BJ (cell line): Measurements from ENCODE around the gene ENC1. TPM values are rescaled to one million over a fixed set of nuclear protein-coding genes. Genes with fewer than 3 reads are reported as not detected.

Experiments
- CTCF ChIA-PET: fragments of 350-600 bp; formaldehyde crosslinking; extraction: SDS; loops from one replicate; lab custom pipeline; 2021; ENCODE audit warnings: antibody characterized with exemption, inconsistent platforms; lab: Yijun Ruan, JAX
- POLR2A ChIA-PET: fragments of 300-600 bp; sonication (Branson Sonifier 250); formaldehyde crosslinking; extraction: SDS; loops from one replicate; lab custom pipeline; 2021; ENCODE audit warnings: antibody characterized with exemption; lab: Charles Lee
- DNase-seq: peaks from one replicate; pipeline ENCODE4 v3.0.0-alpha.2; 2011; ENCODE audit warnings: low read depth
- H3K27me3 ChIP-seq: 2 replicates; pipeline ENCODE4 v1.6.0; 2011; ENCODE audit warnings: low read length; ENCODE audit not compliant: control insufficient read depth, insufficient read depth
- H3K36me3 ChIP-seq: 2 replicates; pipeline ENCODE4 v1.5.1; 2011; ENCODE audit warnings: low read length; ENCODE audit not compliant: control insufficient read depth, insufficient read depth
- H3K4me3 ChIP-seq: 2 replicates; pipeline ENCODE4 v1.5.1; 2011; ENCODE audit warnings: low read depth, mild to moderate bottlenecking, control low read depth, low read length
- polyA plus RNA-seq: library from polyadenylated mRNA; depleted of rRNA; stranded (reverse); fragments of >200 nt; gene quantifications from 2 replicates; pipeline ENCODE4 v1.2.3, GENCODE V29; 2011
- TF ChIP-seq, protein P1 (sequence below): IDR thresholded peaks from 2 replicates; pipeline ENCODE4 v1.5.1; 2011; ENCODE audit warnings: low read depth, mild to moderate bottlenecking, control low read depth, inconsistent platforms, low read length, moderate library complexity; ENCODE audit not compliant: insufficient read depth

Gene ENC1
- polyA plus RNA-seq, 1 experiment, result 34.1 TPM

GRCh38 chr5:74641735-74642542, 1.4 kb upstream of the ENC1 start:
- no peaks in the 10 kb centered on the region for H3K27me3 ChIP-seq
- CTCF ChIA-PET, result interaction anchor here (0.6 to 4.7 kb wide), 25 partner anchors 9 to 1050 kb away, joined by 3 to 33 read pairs (median 4); no protein-coding TSS in a partner anchor
- no peaks in the 10 kb centered on the region for H3K36me3 ChIP-seq
- DNase-seq, result no peak
- peak overlapping the region; percentile 82 for H3K4me3 ChIP-seq
- TF ChIP-seq, protein P1, sequence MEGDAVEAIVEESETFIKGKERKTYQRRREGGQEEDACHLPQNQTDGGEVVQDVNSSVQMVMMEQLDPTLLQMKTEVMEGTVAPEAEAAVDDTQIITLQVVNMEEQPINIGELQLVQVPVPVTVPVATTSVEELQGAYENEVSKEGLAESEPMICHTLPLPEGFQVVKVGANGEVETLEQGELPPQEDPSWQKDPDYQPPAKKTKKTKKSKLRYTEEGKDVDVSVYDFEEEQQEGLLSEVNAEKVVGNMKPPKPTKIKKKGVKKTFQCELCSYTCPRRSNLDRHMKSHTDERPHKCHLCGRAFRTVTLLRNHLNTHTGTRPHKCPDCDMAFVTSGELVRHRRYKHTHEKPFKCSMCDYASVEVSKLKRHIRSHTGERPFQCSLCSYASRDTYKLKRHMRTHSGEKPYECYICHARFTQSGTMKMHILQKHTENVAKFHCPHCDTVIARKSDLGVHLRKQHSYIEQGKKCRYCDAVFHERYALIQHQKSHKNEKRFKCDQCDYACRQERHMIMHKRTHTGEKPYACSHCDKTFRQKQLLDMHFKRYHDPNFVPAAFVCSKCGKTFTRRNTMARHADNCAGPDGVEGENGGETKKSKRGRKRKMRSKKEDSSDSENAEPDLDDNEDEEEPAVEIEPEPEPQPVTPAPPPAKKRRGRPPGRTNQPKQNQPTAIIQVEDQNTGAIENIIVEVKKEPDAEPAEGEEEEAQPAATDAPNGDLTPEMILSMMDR, result peak; percentile 69
- POLR2A ChIA-PET, result no interaction called here

DNA sequence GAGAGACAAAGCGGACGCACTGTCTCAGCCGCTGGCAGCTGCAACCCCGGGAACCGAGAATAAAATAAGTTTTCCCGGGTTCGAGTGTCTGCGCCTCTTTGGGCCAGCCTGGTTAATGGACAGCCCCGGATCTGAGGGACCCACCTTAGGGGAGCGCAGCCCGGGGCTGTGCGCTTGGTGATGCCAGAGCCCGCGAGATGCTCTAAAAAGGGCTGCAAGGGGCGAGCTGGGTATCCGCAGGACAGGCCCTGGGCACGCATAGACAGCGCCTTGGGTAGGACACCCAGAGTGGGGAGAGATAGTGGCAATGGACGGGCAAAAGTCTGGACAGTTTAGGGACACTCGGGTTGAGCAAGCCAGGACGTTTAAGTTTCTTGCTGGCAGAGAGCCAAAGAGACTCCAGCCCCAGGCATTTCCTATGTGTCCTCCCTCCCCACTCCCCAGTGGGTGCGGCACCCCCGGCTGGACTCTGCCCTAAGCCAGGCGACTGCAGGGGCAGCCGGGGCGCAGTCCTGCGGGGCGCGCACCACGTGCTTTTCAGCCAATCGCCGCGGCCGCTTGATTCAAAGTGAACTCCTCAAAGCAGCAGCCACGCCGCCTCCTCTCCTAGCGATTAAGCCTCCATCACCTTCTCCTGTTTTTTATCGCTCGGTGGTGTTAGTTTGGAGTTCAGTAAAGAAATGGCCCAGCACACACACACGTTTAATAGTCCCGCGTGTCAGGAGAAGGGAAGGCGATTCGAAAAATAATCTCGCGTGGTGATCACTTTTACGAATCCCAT, 616 bp upstream of the ENC1 start:
- CTCF ChIA-PET, result interaction anchor here (0.6 to 4.7 kb wide), 30 partner anchors 8 to 1050 kb away, joined by 3 to 33 read pairs (median 4); no protein-coding TSS in a partner anchor
- peak overlapping the region; percentile 82 for H3K4me3 ChIP-seq
- no peaks in the 10 kb centered on the region for H3K27me3 ChIP-seq
- POLR2A ChIA-PET, result no interaction called here
- TF ChIP-seq, protein P1, result no peak
- no peak for DNase-seq
- no peaks in the 10 kb centered on the region for H3K36me3 ChIP-seq

GRCh38 chr5:74639807-74640449, 600 bp downstream of the ENC1 start:
- ChIA-PET CTCF (interaction anchor here (0.6 to 4.7 kb wide), 21 partner anchors 9 to 737 kb away, joined by 3 to 33 read pairs (median 3); no protein-coding TSS in a partner anchor), POLR2A (no interaction called here)
- Histone ChIP-seq H3K4me3 (peak overlapping the region; percentile 82), H3K27me3 (no peaks in the 10 kb centered on the region), H3K36me3 (peaks cover 7% of the 10 kb centered on the region)
- DNase-seq, result no peak
- TF ChIP-seq, protein P1, result peak; percentile 36; the same call in 1 of the 2 replicates

DNA sequence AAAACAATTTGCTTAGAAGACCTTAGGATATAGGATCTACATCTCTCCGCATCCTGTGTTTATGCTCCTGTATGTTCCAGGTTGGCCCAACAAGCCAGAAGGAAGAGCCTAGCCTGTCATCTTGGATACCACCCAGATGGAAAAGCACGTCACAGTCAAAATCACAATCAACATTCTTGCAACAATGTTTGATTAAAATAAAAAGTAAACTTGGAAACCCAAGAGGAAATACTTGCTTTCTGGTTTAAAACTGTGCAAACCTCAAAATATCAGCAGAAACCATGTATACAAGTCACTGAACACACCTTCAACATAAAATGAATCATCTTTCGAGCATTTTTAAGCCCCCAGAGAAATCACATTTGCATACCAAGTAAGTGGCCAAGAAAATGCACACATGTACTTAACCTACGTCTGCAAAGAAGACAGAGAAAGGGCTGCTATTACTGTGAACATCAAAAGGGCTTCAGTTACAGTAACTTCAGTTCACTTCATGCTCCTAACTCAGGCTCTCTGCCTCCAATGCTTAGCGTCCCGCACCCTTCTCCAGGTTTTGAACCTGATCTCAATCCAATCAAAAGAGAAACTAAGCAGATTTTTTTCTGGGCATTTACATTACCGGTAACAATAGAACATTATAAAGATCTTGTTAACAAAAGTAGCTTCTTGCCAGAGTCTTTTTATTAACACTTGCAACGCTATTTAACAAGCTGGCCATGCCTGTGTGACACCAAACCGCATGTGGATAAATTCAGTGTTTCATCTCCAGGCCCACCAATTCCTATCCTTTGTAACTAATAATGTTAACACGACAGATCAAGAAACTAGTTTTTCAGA, 1.3 kb downstream of the ENC1 start:
- CTCF ChIA-PET, result interaction anchor here (0.8 to 4.7 kb wide), 10 partner anchors 224 to 700 kb away, joined by 3 to 33 read pairs (median 4); no protein-coding TSS in a partner anchor
- H3K36me3 ChIP-seq, result peaks cover 9% of the 10 kb centered on the region
- TF ChIP-seq, protein P1, result no peak
- DNase-seq, result no peak
- H3K27me3 ChIP-seq, result no peaks in the 10 kb centered on the region
- peak overlapping the region; percentile 82 for H3K4me3 ChIP-seq
- POLR2A ChIA-PET, result no interaction called here
